ENCODE results near the gene ADGRD1. TPM values are rescaled to one million over a fixed set of nuclear protein-coding genes. Genes with fewer than 3 reads are reported as not detected.

The ADGRD1 gene
- total RNA-seq, 3 donors from 2014 or later: 11.6 to 47.5 (median 18.7) TPM

GRCh38 chr12:130920723-130921381, 32.9 kb upstream of the ADGRD1 start:
- DNase-seq (ENCODE audit: low spot score in 2 of 2): no peak
- no peaks in the 10 kb centered on the region for H3K4me1 ChIP-seq
- no peak for TF ChIP-seq POLR2A (IDR thresholded peaks at IDR 0.05)
- TF ChIP-seq POLR2AphosphoS5 (IDR thresholded peaks at IDR 0.05): peak in 2 of 3 donors; percentile 92 to 98
- H3K27me3 ChIP-seq: peaks cover 0 to 15% of the 10 kb centered on the region in 2 donors
- H3K4me3 ChIP-seq: no peak overlapping the region
- intact Hi-C loops (cut with DNase I; ENCODE audit: low total_unique reads): no loop called here
- H3K27ac ChIP-seq: peak overlapping the region in 1 of 2 donors; percentile 66
- no peaks in the 10 kb centered on the region for H3K36me3 ChIP-seq
- no peaks in the 10 kb centered on the region for H3K9me3 ChIP-seq

GRCh38 chr12:130922511-130922953, 31.2 kb upstream of the ADGRD1 start:
- intact Hi-C loops (cut with DNase I; ENCODE audit: low total_unique reads): no loop called here
- H3K27ac ChIP-seq: peak overlapping the region in 1 of 2 donors; percentile 7
- no peak overlapping the region for H3K4me3 ChIP-seq
- H3K9me3 ChIP-seq: no peaks in the 10 kb centered on the region
- H3K27me3 ChIP-seq: peaks cover 0 to 6% of the 10 kb centered on the region in 2 donors
- DNase-seq (ENCODE audit: low spot score in 2 of 2): no peak
- TF ChIP-seq POLR2A (IDR thresholded peaks at IDR 0.05) (no peak), CTCF (IDR thresholded peaks at IDR 0.05) (no peak), POLR2AphosphoS5 (IDR thresholded peaks at IDR 0.05) (no peak)
- no peaks in the 10 kb centered on the region for H3K4me1 ChIP-seq
- H3K36me3 ChIP-seq: no peaks in the 10 kb centered on the region

- Histone ChIP-seq H3K27ac (no peak overlapping the region), H3K4me1 (no peaks in the 10 kb centered on the region), H3K4me3 (no peak overlapping the region), H3K9me3 (no peaks in the 10 kb centered on the region), H3K27me3 (peaks cover 0 to 10% of the 10 kb centered on the region in 2 donors), H3K36me3 (no peaks in the 10 kb centered on the region)
- intact Hi-C loops (cut with DNase I; ENCODE audit: low total_unique reads): loop anchor here (5.0 kb wide), 1 partner anchor 1272 kb away; no protein-coding TSS in a partner anchor
- DNase-seq (ENCODE audit: low spot score in 2 of 2): no peak
- TF ChIP-seq POLR2AphosphoS5 (IDR thresholded peaks at IDR 0.05) (no peak), CTCF (IDR thresholded peaks at IDR 0.05) (no peak), POLR2A (IDR thresholded peaks at IDR 0.05) (no peak)
Measured at GRCh38 chr12:130924966-130925665, 28.6 kb upstream of the ADGRD1 start.

- H3K4me1 ChIP-seq: no peaks in the 10 kb centered on the region
- no peak for TF ChIP-seq POLR2A (IDR thresholded peaks at IDR 0.05)
- H3K27ac ChIP-seq: no peak overlapping the region
- peaks cover 0 to 14% of the 10 kb centered on the region in 2 donors for H3K27me3 ChIP-seq
- H3K9me3 ChIP-seq: no peaks in the 10 kb centered on the region
- intact Hi-C loops (cut with DNase I; ENCODE audit: low total_unique reads): loop anchor here (5.0 kb wide), 1 partner anchor 1272 kb away; no protein-coding TSS in a partner anchor
- no peak overlapping the region for H3K4me3 ChIP-seq
- no peak for DNase-seq (ENCODE audit: low spot score in 2 of 2)
- H3K36me3 ChIP-seq: no peaks in the 10 kb centered on the region
Measured at GRCh38 chr12:130925666-130926015, 28.1 kb upstream of the ADGRD1 start.

GRCh38 chr12:130929363-130929762, 24.3 kb upstream of the ADGRD1 start:
- intact Hi-C loops (cut with DNase I; ENCODE audit: low total_unique reads): loop anchor here (5.0 kb wide), 1 partner anchor 1268 kb away; no protein-coding TSS in a partner anchor

More at GRCh38 chr12:130929363-130929762, 24.3 kb upstream of the ADGRD1 start:
- peaks cover 0 to 33% of the 10 kb centered on the region in 2 donors for H3K27me3 ChIP-seq
- H3K27ac ChIP-seq: no peak overlapping the region
- H3K9me3 ChIP-seq: no peaks in the 10 kb centered on the region
- no peaks in the 10 kb centered on the region for H3K36me3 ChIP-seq
- TF ChIP-seq CTCF (IDR thresholded peaks at IDR 0.05) (no peak), POLR2A (IDR thresholded peaks at IDR 0.05) (no peak), POLR2AphosphoS5 (IDR thresholded peaks at IDR 0.05) (no peak)
- DNase-seq (ENCODE audit: low spot score in 2 of 2): no peak
- no peaks in the 10 kb centered on the region for H3K4me1 ChIP-seq
- no peak overlapping the region for H3K4me3 ChIP-seq

All from breast epithelium (tissue), 4 donors.